Activated CD4-positive, alpha-beta memory T cell treated with anti-CD3 and anti-CD28 coated beads for 36 hours (primary cell): Measurements from ENCODE around the gene SVIP. TPM values are rescaled to one million over a fixed set of nuclear protein-coding genes. Genes with fewer than 3 reads are reported as not detected.

Experiments used
- CTCF ChIA-PET: fragments of 350-600 bp; sonication (Branson Sonifier 250); formaldehyde crosslinking; loops from one replicate; lab custom pipeline; 2021; ENCODE audit warnings: antibody characterized with exemption, inconsistent platforms; lab: Charles Lee
- POLR2A ChIA-PET: fragments of 350-600 bp; sonication (Branson Sonifier 250); formaldehyde crosslinking; loops from one replicate; lab custom pipeline; 2021; ENCODE audit warnings: antibody characterized with exemption; lab: Charles Lee
- DNase-seq: peaks from one replicate; pipeline ENCODE4 v3.0.0-alpha.2; 2020
- H3K27ac Mint-ChIP-seq: one replicate; pipeline ENCODE4 v1.8.0; 2021; ENCODE audit warnings: mixed read lengths
- H3K27me3 Mint-ChIP-seq: one replicate; pipeline ENCODE4 v1.8.0; 2021; ENCODE audit warnings: mixed read lengths
- H3K36me3 Mint-ChIP-seq: one replicate; pipeline ENCODE4 v1.8.0; 2021; ENCODE audit warnings: mixed read lengths
- H3K4me1 Mint-ChIP-seq: one replicate; pipeline ENCODE4 v1.8.0; 2021; ENCODE audit warnings: low read depth, mixed read lengths
- H3K4me3 Mint-ChIP-seq: one replicate; pipeline ENCODE4 v1.8.0; 2021; ENCODE audit warnings: mild to moderate bottlenecking, mixed read lengths
- H3K9me3 Mint-ChIP-seq: one replicate; pipeline ENCODE4 v1.8.0; 2021; ENCODE audit warnings: mixed read lengths
- intact Hi-C: fragments of 100-400 bp; cut with micrococcal nuclease; formaldehyde crosslinking; loops from one replicate; pipeline ENCODE4 v1.15.1; 2023
- total RNA-seq, 2 experiments: library from RNA; stranded (reverse); gene quantifications; one replicate each; pipeline ENCODE4 v1.2.3, GENCODE V29; 2021

The SVIP gene
- total RNA-seq, 2 experiments from 2014 or later = 64.3 to 65.6 TPM

- ChIA-PET CTCF (interaction anchor here (0.6 to 3.6 kb wide), 29 partner anchors 10 to 544 kb away, joined by 3 to 21 read pairs (median 4); partner anchors contain the start of gene SVIP), POLR2A (no interaction called here)
- intact Hi-C loops = loop anchor here (1.0 to 5.0 kb wide), 3 partner anchors 115 to 542 kb away; no protein-coding TSS in a partner anchor
- DNase-seq = peak; percentile 22
- H3K36me3 Mint-ChIP-seq = no peaks in the 10 kb centered on the region
- no peak overlapping the region for H3K4me3 Mint-ChIP-seq
- no peaks in the 10 kb centered on the region for H3K4me1 Mint-ChIP-seq
- no peaks in the 10 kb centered on the region for H3K9me3 Mint-ChIP-seq
- no peak overlapping the region for H3K27ac Mint-ChIP-seq
- H3K27me3 Mint-ChIP-seq = no peaks in the 10 kb centered on the region
Observed at GRCh38 chr11:22787551-22788162, 41.9 kb downstream of the SVIP start.

DNA sequence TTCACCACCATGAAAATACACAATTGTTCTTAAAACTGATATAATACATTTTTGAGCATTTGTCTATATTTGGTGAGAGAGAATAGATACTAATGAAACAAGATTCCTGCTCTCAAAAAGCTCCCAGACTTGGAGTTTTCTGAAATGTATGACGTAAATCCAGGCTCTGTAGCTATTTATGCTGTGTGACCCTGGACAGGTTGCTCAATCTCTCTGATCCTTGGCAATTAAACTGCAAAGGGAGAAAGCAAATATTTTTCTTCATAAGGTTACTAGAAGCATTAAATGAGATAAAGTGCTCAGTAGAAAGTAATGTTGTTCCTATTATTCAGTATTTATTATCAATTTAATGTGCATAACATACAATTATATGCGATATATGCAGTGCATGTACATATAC, 42.5 kb downstream of the SVIP start:
- DNase-seq = no peak
- Mint-ChIP-seq H3K4me1 (no peaks in the 10 kb centered on the region), H3K36me3 (no peaks in the 10 kb centered on the region), H3K4me3 (no peak overlapping the region), H3K9me3 (no peaks in the 10 kb centered on the region), H3K27me3 (no peaks in the 10 kb centered on the region), H3K27ac (no peak overlapping the region)
- CTCF ChIA-PET = interaction anchor here (1.2 to 3.6 kb wide), 14 partner anchors 9 to 543 kb away, joined by 3 to 21 read pairs (median 6); partner anchors contain the start of gene SVIP
- POLR2A ChIA-PET = no interaction called here
- intact Hi-C loops = loop anchor here (1.0 to 5.0 kb wide), 3 partner anchors 115 to 542 kb away; no protein-coding TSS in a partner anchor

DNA sequence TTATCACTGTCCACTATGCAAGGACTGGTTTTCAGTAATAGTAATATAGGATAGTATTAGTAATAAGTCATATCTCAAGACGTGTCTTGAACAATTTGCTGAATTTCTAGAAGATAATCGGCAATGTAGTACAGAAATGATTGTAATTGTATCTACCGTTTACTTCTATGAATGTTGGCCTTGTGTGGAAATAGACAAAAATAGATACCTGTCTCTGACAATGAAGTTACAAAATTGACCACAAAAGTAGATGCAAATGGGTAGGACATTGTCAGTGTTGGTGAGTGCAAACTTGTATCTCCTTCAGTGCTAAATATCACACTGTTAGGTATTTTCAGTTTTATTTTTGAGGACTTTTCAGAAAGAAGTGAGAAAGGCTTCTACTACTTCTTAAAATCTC, 43.1 kb downstream of the SVIP start:
- CTCF ChIA-PET = interaction anchor here (1.4 to 3.6 kb wide), 6 partner anchors 11 to 542 kb away, joined by 4 to 21 read pairs (median 18); partner anchors contain the start of gene SVIP
- intact Hi-C loops = loop anchor here (5.0 kb wide), 1 partner anchor 114 kb away; no protein-coding TSS in a partner anchor
- no peaks in the 10 kb centered on the region for H3K27me3 Mint-ChIP-seq
- POLR2A ChIA-PET = no interaction called here
- H3K4me1 Mint-ChIP-seq = no peaks in the 10 kb centered on the region
- no peak for DNase-seq
- H3K4me3 Mint-ChIP-seq = no peak overlapping the region
- no peaks in the 10 kb centered on the region for H3K36me3 Mint-ChIP-seq
- no peak overlapping the region for H3K27ac Mint-ChIP-seq
- H3K9me3 Mint-ChIP-seq = no peaks in the 10 kb centered on the region

DNA sequence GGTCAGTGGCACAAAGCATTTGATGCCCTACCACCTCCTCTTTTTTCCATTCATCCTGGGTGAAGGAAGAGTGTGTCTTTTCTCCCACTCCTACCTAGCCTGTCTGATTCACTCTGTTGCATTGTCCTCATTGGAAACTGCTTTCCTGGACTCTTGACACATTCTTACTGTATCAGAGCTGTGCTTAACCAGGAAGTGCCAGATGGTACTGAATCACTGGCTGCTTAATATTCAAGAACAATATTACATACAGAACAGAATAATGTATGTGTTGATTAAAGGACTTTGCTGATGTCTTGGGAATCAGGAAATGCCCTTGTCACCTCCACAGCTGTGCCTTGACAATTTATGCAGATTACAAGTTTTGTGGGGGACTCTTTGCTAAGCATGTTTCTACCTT, 44.4 kb downstream of the SVIP start:
- Mint-ChIP-seq H3K9me3 (no peaks in the 10 kb centered on the region), H3K4me3 (no peak overlapping the region), H3K27me3 (no peaks in the 10 kb centered on the region), H3K27ac (no peak overlapping the region), H3K4me1 (peaks cover 3% of the 10 kb centered on the region), H3K36me3 (no peaks in the 10 kb centered on the region)
- intact Hi-C loops = loop anchor here (5.0 kb wide), 1 partner anchor 113 kb away; no protein-coding TSS in a partner anchor
- CTCF ChIA-PET = interaction anchor here (0.6 to 3.6 kb wide), 4 partner anchors 44 to 871 kb away, joined by 3 to 21 read pairs (median 4); partner anchors contain the start of gene SVIP
- no peak for DNase-seq
- POLR2A ChIA-PET = no interaction called here

DNA sequence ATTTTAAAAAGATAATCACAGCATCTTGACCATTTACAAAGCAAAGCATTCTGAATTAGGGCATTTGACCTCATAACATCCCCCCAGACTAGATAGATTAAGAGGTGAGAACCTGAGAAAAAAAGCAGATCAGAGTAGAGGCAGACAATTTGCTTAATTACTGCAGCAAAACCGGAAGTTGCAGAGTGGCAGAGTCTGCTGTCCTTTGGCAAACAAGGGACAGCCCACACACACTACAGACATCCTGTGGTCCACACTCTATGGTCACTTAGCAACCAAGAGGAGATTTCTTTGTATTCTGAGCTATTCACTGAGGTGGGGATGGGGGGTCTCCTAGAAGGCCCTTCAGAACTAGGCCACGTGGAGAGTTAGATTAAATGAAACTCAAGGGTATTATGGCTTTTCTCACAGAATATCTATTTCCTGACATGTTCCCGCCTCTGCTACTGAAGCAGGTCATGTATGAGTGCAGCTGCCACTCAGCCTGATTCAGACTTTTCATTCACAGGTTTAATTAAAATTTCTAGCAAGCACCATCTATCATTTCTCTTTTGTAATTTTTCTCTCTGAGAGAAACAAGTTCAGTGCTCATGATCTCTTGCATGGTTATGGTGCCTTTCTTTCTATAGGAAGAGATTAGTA, 48.5 kb downstream of the SVIP start:
- peaks cover 2% of the 10 kb centered on the region for H3K27me3 Mint-ChIP-seq
- no peak overlapping the region for H3K27ac Mint-ChIP-seq
- no peaks in the 10 kb centered on the region for H3K36me3 Mint-ChIP-seq
- H3K4me1 Mint-ChIP-seq = peaks cover 3% of the 10 kb centered on the region
- POLR2A ChIA-PET = no interaction called here
- H3K9me3 Mint-ChIP-seq = no peaks in the 10 kb centered on the region
- no peak for DNase-seq
- intact Hi-C loops = no loop called here
- CTCF ChIA-PET = no interaction called here
- no peak overlapping the region for H3K4me3 Mint-ChIP-seq

DNA sequence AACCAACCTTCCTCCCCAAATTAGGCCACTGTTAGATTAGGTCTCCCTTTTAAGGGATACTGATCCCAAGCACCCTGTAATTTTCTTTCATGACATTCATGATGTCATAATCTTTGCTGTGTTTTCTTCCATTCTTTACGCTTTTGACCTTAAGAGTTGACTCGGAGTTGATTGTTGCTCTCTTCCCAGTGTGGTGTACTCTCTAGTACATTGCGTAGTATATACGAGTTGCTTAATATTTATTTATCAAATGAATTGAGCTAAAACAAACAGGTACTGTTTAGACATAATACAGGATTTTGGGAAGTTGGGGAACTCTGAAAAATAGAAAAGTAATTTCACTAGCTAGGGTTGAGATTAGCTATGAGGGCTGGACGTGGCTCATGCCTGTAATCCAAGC, 49.8 kb downstream of the SVIP start:
- Mint-ChIP-seq H3K4me1 (peaks cover 3% of the 10 kb centered on the region), H3K27me3 (peaks cover 2% of the 10 kb centered on the region), H3K9me3 (no peaks in the 10 kb centered on the region), H3K36me3 (no peaks in the 10 kb centered on the region), H3K27ac (no peak overlapping the region), H3K4me3 (no peak overlapping the region)
- CTCF ChIA-PET = interaction anchor here (0.6 kb wide), 1 partner anchor 49 kb away, joined by 3 read pairs; no protein-coding TSS in a partner anchor
- intact Hi-C loops = no loop called here
- DNase-seq = no peak
- POLR2A ChIA-PET = no interaction called here

DNA sequence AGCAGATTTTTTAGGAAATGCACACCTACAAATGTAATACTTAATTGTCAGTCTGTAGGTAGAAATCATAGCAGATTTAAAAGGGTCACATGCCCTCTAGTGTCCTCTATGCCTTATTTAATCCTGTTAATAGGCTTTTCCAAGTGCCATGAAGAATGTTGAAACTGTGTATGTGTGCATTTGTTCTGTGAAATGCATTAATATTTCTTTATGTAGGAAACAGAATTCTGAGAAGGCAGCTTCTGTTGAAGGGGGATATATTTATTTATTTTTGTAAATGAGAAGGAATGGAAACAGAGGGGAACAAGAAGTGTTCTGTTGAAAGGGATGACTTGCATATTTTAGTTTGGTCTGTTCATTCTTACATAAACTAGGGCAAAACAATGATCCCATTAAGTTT, 51.0 kb downstream of the SVIP start:
- POLR2A ChIA-PET = no interaction called here
- CTCF ChIA-PET = interaction anchor here (1.0 to 1.2 kb wide), 2 partner anchors 9 to 51 kb away, joined by 3 to 5 read pairs; partner anchors contain the start of gene SVIP
- H3K27ac Mint-ChIP-seq = no peak overlapping the region

GRCh38 chr11:22775248-22775647, 54.4 kb downstream of the SVIP start:
- intact Hi-C loops = no loop called here
- Mint-ChIP-seq H3K27ac (no peak overlapping the region), H3K4me3 (no peak overlapping the region), H3K9me3 (no peaks in the 10 kb centered on the region), H3K36me3 (no peaks in the 10 kb centered on the region), H3K4me1 (no peaks in the 10 kb centered on the region), H3K27me3 (peaks cover 8% of the 10 kb centered on the region)
- CTCF ChIA-PET = interaction anchor here (1.8 kb wide), 1 partner anchor 12 kb away, joined by 8 read pairs; no protein-coding TSS in a partner anchor
- POLR2A ChIA-PET = no interaction called here
- no peak for DNase-seq

More for the DNA sequence above, 51.0 kb downstream of the SVIP start:
- H3K36me3 Mint-ChIP-seq = no peaks in the 10 kb centered on the region
- DNase-seq = no peak
- H3K9me3 Mint-ChIP-seq = no peaks in the 10 kb centered on the region
- peaks cover 4% of the 10 kb centered on the region for H3K27me3 Mint-ChIP-seq
- peaks cover 3% of the 10 kb centered on the region for H3K4me1 Mint-ChIP-seq
- intact Hi-C loops = no loop called here
- H3K4me3 Mint-ChIP-seq = no peak overlapping the region

DNA sequence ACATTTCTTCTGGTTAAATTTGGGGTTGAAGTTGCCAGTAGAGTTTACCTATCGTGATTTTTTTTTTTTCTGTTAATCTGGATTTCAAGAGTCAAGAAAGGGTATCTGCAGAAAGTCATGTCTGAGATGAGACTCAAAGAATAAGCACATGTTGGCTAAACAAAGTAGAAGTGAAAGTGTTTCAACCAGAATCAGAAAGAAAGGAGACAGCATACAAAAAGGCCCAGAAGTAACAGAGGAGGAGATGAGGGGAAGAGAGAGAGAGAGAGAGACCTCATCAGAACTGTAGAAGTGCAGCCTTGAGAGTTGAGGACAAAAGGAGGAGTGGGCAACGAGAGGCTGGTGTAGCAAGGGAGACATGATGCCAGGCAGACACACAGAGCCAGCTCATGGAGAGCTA, 54.9 kb downstream of the SVIP start:
- H3K4me1 Mint-ChIP-seq = no peaks in the 10 kb centered on the region
- H3K36me3 Mint-ChIP-seq = no peaks in the 10 kb centered on the region
- no peaks in the 10 kb centered on the region for H3K9me3 Mint-ChIP-seq
- H3K27ac Mint-ChIP-seq = no peak overlapping the region
- H3K27me3 Mint-ChIP-seq = peaks cover 7% of the 10 kb centered on the region
- POLR2A ChIA-PET = no interaction called here
- H3K4me3 Mint-ChIP-seq = no peak overlapping the region
- intact Hi-C loops = no loop called here
- no peak for DNase-seq
- CTCF ChIA-PET = interaction anchor here (1.8 kb wide), 1 partner anchor 13 kb away, joined by 8 read pairs; no protein-coding TSS in a partner anchor

- Mint-ChIP-seq H3K27me3 (peaks cover 6% of the 10 kb centered on the region), H3K4me3 (no peak overlapping the region), H3K27ac (no peak overlapping the region), H3K36me3 (no peaks in the 10 kb centered on the region), H3K9me3 (no peaks in the 10 kb centered on the region), H3K4me1 (no peaks in the 10 kb centered on the region)
- ChIA-PET POLR2A (no interaction called here), CTCF (no interaction called here)
- no peak for DNase-seq
- intact Hi-C loops = no loop called here
Observed at GRCh38 chr11:22769081-22769480, 60.5 kb downstream of the SVIP start.
